Measurements from ENCODE around the gene PIP4K2A. TPM values are rescaled to one million over a fixed set of nuclear protein-coding genes. Genes with fewer than 3 reads are reported as not detected.

PIP4K2A gene
- total and polyA plus RNA-seq, 2 experiments from 2014 or later: 16.5 to 31.1 TPM

DNA sequence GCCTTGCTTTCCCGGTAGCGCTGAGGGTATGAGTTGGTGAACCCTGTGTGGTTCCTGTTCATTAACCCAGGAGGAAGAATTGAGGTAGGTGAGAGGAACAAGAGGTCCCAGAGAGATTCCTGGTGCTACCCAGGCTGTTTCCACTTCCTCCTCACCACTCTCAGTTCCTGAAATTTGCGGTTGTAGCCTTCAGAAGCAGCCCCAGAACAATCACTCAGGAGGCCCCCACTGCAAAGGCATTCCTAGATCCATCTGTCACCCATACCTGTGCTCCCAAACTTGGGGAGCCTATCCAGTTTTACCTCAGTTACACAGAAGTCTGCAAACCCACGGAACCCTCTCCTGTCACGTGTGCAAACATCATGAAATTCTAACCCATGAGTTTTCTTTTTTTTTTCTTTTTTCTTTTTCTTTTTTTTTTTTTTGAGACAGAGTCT lies 9.0 kb upstream of the PIP4K2A start:
- Histone ChIP-seq H3K9me2 (replicated peaks; ENCODE audit: insufficient read depth) (no peaks in the 10 kb centered on the region), H3K36me3 (replicated peaks; ENCODE audit: insufficient read depth, low read depth) (no peaks in the 10 kb centered on the region), H3K9me3 (ENCODE audit: low read depth) (no peaks in the 10 kb centered on the region), H3K4me1 (ENCODE audit: insufficient read depth) (no peaks in the 10 kb centered on the region), H3K27me3 (no peaks in the 10 kb centered on the region), H3K4me3 (no peak overlapping the region), H2AFZ (no peak overlapping the region), H3K27ac (no peak overlapping the region), H3K4me2 (no peak overlapping the region), H4K20me1 (ENCODE audit: insufficient read depth, poor library complexity, severe bottlenecking) (no peaks in the 10 kb centered on the region), H3K79me2 (no peaks in the 10 kb centered on the region)
- no peak for DNase-seq (ENCODE audit: low spot score)
- TF ChIP-seq EZH2phosphoT487 (IDR thresholded peaks at IDR 0.05; ENCODE audit: low read depth, severe bottlenecking, unreplicated experiment) (no peak), CTCF (IDR thresholded peaks at IDR 0.05; ENCODE audit: poor library complexity) (no peak)
- WGBS (ENCODE audit: low lambda C conversion rate, missing lambda C conversion rate): 85% methylated on average over 5 of the region's 5 CpGs

- no peak overlapping the region for H2AFZ ChIP-seq
- no peak overlapping the region for H3K4me2 ChIP-seq
- no peaks in the 10 kb centered on the region for H3K79me2 ChIP-seq
- H3K4me1 ChIP-seq (ENCODE audit: insufficient read depth): no peaks in the 10 kb centered on the region
- H3K4me3 ChIP-seq: no peak overlapping the region
- no peak for TF ChIP-seq EZH2phosphoT487 (IDR thresholded peaks at IDR 0.05; ENCODE audit: low read depth, severe bottlenecking, unreplicated experiment)
- TF ChIP-seq EZH2 (IDR thresholded peaks at IDR 0.05; ENCODE audit: borderline replicate concordance): no peak
- TF ChIP-seq CTCF (IDR thresholded peaks at IDR 0.05; ENCODE audit: poor library complexity): no peak
- 84% methylated on average over 4 of the region's 4 CpGs for whole genome bisulfite sequencing (ENCODE audit: low lambda C conversion rate, missing lambda C conversion rate)
- no peaks in the 10 kb centered on the region for H3K36me3 ChIP-seq (replicated peaks; ENCODE audit: insufficient read depth, low read depth)
- H3K9me3 ChIP-seq (ENCODE audit: low read depth): no peaks in the 10 kb centered on the region
- no peaks in the 10 kb centered on the region for H3K27me3 ChIP-seq
- no peaks in the 10 kb centered on the region for H4K20me1 ChIP-seq (ENCODE audit: insufficient read depth, poor library complexity, severe bottlenecking)
- no peaks in the 10 kb centered on the region for H3K9me2 ChIP-seq (replicated peaks; ENCODE audit: insufficient read depth)
- DNase-seq (ENCODE audit: low spot score): no peak
- no peak overlapping the region for H3K27ac ChIP-seq
Measured at GRCh38 chr10:22722626-22723169, 8.3 kb upstream of the PIP4K2A start.

DNA sequence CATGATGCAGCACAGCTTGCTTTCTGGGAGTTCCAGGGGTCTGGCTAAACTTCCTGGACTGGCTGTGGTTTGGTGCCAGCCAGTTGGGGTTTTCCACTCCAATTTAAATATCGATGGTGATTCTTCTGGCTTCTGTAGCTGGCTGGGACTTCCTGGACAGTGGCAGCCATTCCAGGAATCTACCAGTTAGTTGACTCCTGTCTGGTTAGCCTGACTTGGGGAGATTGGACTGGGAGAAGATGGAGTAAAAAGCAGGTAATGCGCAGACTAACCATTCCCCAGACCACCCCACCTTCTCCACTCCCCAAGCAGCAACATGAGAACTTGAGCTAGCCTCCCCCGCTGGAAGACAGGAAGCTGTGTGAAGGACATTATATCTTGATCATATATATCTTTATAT lies 6.3 kb upstream of the PIP4K2A start:
- Histone ChIP-seq H3K9me3 (ENCODE audit: low read depth) (no peaks in the 10 kb centered on the region), H3K36me3 (replicated peaks; ENCODE audit: insufficient read depth, low read depth) (no peaks in the 10 kb centered on the region), H3K4me2 (no peak overlapping the region), H3K79me2 (no peaks in the 10 kb centered on the region), H3K4me1 (ENCODE audit: insufficient read depth) (no peaks in the 10 kb centered on the region), H3K27ac (no peak overlapping the region), H3K27me3 (no peaks in the 10 kb centered on the region), H2AFZ (no peak overlapping the region), H3K9me2 (replicated peaks; ENCODE audit: insufficient read depth) (no peaks in the 10 kb centered on the region), H4K20me1 (ENCODE audit: insufficient read depth, poor library complexity, severe bottlenecking) (no peaks in the 10 kb centered on the region), H3K4me3 (no peak overlapping the region)
- no peak for TF ChIP-seq EZH2phosphoT487 (IDR thresholded peaks at IDR 0.05; ENCODE audit: low read depth, severe bottlenecking, unreplicated experiment)
- no peak for TF ChIP-seq CTCF (IDR thresholded peaks at IDR 0.05; ENCODE audit: poor library complexity)
- WGBS (ENCODE audit: low lambda C conversion rate, missing lambda C conversion rate): 95% methylated on average over 3 of the region's 3 CpGs
- no peak for DNase-seq (ENCODE audit: low spot score)
